ENCODE results near the gene ZBTB16. TPM values are rescaled to one million over a fixed set of nuclear protein-coding genes. Genes with fewer than 3 reads are reported as not detected.

Gene ZBTB16
- total RNA-seq, 1 donor: under 0.01 TPM

DNA sequence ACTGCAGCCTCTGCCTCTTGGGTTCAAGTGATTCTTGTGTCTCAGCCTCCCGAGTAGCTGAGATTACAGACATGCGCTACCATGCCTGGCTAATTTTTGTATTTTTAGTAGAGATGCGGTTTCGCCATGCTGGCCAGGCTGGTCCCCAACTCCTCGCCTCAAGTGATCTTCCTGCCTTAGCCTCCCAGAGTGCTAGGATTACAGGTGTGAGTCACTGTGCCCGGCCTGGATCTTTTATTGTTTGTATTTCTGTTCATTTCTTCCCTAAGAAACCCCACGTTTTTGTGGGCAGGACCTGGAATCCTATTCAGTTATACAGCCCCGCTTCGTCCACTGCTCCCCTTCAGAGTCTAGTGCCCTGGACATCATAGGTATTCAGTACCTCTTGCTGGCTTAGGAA, 28.7 kb downstream of the ZBTB16 start:
- H2AFZ ChIP-seq (ENCODE audit: low read length): no peak overlapping the region
- DNase-seq (ENCODE audit: insufficient read length, low spot score, missing footprints): no peak
- no peak overlapping the region for H3K4me3 ChIP-seq (ENCODE audit: insufficient read depth, low read length)
- no peaks in the 10 kb centered on the region for H4K20me1 ChIP-seq (ENCODE audit: insufficient read depth, low read length)
- H3K27me3 ChIP-seq (ENCODE audit: insufficient read depth, low read length): no peaks in the 10 kb centered on the region
- no peaks in the 10 kb centered on the region for H3K4me1 ChIP-seq (ENCODE audit: insufficient read depth, low read length)
- no peaks in the 10 kb centered on the region for H3K79me2 ChIP-seq (ENCODE audit: insufficient read depth, low read length)
- H3K9me3 ChIP-seq (ENCODE audit: low read depth, low read length): no peaks in the 10 kb centered on the region
- TF ChIP-seq, protein P1, sequence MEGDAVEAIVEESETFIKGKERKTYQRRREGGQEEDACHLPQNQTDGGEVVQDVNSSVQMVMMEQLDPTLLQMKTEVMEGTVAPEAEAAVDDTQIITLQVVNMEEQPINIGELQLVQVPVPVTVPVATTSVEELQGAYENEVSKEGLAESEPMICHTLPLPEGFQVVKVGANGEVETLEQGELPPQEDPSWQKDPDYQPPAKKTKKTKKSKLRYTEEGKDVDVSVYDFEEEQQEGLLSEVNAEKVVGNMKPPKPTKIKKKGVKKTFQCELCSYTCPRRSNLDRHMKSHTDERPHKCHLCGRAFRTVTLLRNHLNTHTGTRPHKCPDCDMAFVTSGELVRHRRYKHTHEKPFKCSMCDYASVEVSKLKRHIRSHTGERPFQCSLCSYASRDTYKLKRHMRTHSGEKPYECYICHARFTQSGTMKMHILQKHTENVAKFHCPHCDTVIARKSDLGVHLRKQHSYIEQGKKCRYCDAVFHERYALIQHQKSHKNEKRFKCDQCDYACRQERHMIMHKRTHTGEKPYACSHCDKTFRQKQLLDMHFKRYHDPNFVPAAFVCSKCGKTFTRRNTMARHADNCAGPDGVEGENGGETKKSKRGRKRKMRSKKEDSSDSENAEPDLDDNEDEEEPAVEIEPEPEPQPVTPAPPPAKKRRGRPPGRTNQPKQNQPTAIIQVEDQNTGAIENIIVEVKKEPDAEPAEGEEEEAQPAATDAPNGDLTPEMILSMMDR (IDR thresholded peaks at IDR 0.05; ENCODE audit: extremely low read depth, low read depth, low read length): no peak
- H3K27ac ChIP-seq (ENCODE audit: low read depth, low read length): no peak overlapping the region
- H3K36me3 ChIP-seq (ENCODE audit: insufficient read depth, low read length): no peaks in the 10 kb centered on the region
- no peak overlapping the region for H3K4me2 ChIP-seq (ENCODE audit: insufficient read depth, low read length)

DNA sequence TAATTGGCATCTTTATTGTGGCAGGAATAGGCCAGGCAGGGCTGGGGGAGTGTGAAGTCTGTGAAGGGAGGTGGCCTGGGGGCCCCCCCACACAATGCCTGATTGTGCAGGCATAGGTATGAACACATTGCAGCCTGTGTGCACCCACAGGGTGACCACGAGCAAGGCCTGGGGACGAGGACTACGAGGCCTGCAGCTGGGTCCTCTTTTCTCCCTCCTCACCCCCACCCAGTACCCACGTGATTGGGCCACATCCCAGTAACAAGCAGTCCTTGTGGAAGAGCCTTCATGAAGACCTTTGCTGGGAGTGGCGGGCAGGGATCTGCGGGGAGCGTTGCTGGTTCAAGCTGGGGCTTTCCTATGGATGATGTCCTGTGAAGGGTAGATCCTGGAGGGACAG, 29.3 kb downstream of the ZBTB16 start:
- Histone ChIP-seq H3K4me1 (ENCODE audit: insufficient read depth, low read length) (no peaks in the 10 kb centered on the region), H4K20me1 (ENCODE audit: insufficient read depth, low read length) (no peaks in the 10 kb centered on the region), H3K27ac (ENCODE audit: low read depth, low read length) (no peak overlapping the region), H3K36me3 (ENCODE audit: insufficient read depth, low read length) (no peaks in the 10 kb centered on the region), H3K27me3 (ENCODE audit: insufficient read depth, low read length) (no peaks in the 10 kb centered on the region), H3K4me3 (ENCODE audit: insufficient read depth, low read length) (no peak overlapping the region), H3K79me2 (ENCODE audit: insufficient read depth, low read length) (no peaks in the 10 kb centered on the region), H3K9me3 (ENCODE audit: low read depth, low read length) (no peaks in the 10 kb centered on the region), H3K4me2 (ENCODE audit: insufficient read depth, low read length) (no peak overlapping the region), H2AFZ (ENCODE audit: low read length) (no peak overlapping the region)
- TF ChIP-seq, protein P1 (IDR thresholded peaks at IDR 0.05; ENCODE audit: extremely low read depth, low read depth, low read length): no peak
- no peak for DNase-seq (ENCODE audit: insufficient read length, low spot score, missing footprints)

DNA sequence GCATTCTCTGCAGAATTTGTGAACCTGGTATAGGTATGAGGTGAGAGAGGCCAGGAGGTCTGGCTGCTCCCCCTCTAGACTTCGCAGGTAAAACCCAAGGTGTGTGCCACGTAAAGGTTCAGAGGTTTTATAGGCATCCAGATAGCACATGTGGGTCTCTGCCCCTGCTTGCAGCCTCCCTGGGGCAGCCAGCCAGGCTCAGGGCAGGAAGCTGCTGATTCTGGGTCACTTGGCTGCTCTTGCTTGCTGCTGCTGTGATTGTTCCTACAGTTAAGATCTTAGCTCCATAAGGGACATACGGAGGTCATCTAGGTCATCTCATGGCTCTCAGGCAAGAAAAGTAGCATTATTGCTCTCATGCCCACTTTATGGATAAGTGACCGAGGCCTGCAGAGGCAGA, 30.2 kb downstream of the ZBTB16 start:
- H3K4me1 ChIP-seq (ENCODE audit: insufficient read depth, low read length): no peaks in the 10 kb centered on the region
- H4K20me1 ChIP-seq (ENCODE audit: insufficient read depth, low read length): no peaks in the 10 kb centered on the region
- no peaks in the 10 kb centered on the region for H3K79me2 ChIP-seq (ENCODE audit: insufficient read depth, low read length)
- no peaks in the 10 kb centered on the region for H3K27me3 ChIP-seq (ENCODE audit: insufficient read depth, low read length)
- DNase-seq (ENCODE audit: insufficient read length, low spot score, missing footprints): no peak
- H3K4me3 ChIP-seq (ENCODE audit: insufficient read depth, low read length): no peak overlapping the region
- no peak overlapping the region for H3K27ac ChIP-seq (ENCODE audit: low read depth, low read length)
- H3K9me3 ChIP-seq (ENCODE audit: low read depth, low read length): no peaks in the 10 kb centered on the region
- H3K4me2 ChIP-seq (ENCODE audit: insufficient read depth, low read length): no peak overlapping the region
- no peaks in the 10 kb centered on the region for H3K36me3 ChIP-seq (ENCODE audit: insufficient read depth, low read length)
- no peak overlapping the region for H2AFZ ChIP-seq (ENCODE audit: low read length)
- TF ChIP-seq, protein P1 (IDR thresholded peaks at IDR 0.05; ENCODE audit: extremely low read depth, low read depth, low read length): no peak

DNA sequence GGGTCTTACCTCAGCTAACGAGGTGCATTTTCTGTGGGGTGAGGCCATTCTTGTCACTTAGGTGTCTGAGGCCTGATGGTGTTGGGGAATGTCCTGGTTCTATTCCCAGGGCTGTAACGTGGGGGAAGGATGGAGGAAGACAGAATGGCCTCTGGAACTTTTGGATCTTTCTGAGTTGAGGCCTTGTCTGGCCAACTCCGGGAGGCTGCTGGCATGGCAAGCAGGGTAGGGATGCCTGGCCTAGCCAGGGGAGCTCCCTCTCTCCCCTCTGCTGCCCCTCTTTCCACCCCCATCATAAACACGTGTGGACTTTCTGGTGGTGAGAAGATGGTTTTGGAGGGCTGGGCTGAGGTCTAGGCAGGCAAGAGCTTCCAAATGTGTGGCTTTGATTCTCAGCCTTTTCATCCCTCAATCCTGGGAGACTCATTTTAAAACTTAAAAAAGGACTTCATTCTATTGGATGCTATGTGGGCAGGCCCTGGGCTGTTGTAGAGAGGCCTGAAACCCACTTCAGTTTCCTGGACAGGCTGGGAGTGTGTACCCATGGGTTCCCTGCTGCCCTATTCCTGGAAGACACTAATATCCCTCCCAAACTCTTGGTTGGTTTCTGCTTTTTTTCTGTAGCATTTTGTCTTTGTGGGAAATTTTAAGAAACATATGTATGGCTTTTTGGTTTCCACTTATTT, 30.9 kb downstream of the ZBTB16 start:
- Histone ChIP-seq H3K4me2 (ENCODE audit: insufficient read depth, low read length) (no peak overlapping the region), H4K20me1 (ENCODE audit: insufficient read depth, low read length) (no peaks in the 10 kb centered on the region), H3K27me3 (ENCODE audit: insufficient read depth, low read length) (no peaks in the 10 kb centered on the region), H3K4me1 (ENCODE audit: insufficient read depth, low read length) (no peaks in the 10 kb centered on the region), H3K36me3 (ENCODE audit: insufficient read depth, low read length) (no peaks in the 10 kb centered on the region), H3K79me2 (ENCODE audit: insufficient read depth, low read length) (no peaks in the 10 kb centered on the region), H3K9me3 (ENCODE audit: low read depth, low read length) (no peaks in the 10 kb centered on the region), H2AFZ (ENCODE audit: low read length) (no peak overlapping the region), H3K27ac (ENCODE audit: low read depth, low read length) (no peak overlapping the region), H3K4me3 (ENCODE audit: insufficient read depth, low read length) (no peak overlapping the region)
- DNase-seq (ENCODE audit: insufficient read length, low spot score, missing footprints): no peak
- TF ChIP-seq, protein P1 (IDR thresholded peaks at IDR 0.05; ENCODE audit: extremely low read depth, low read depth, low read length): no peak
